Measurements from ENCODE around the gene FCAR. TPM values are rescaled to one million over a fixed set of nuclear protein-coding genes. Genes with fewer than 3 reads are reported as not detected.
"Not testable (repeated sequence)": the region's sequence is repeated elsewhere in the genome, so short reads cannot be mapped to it uniquely, and the experiment has no call there.

Gene FCAR
- total and polyA plus RNA-seq, 4 donors: 0.39 to 2.4 (median 2.2) TPM; not detected in 1

DNA sequence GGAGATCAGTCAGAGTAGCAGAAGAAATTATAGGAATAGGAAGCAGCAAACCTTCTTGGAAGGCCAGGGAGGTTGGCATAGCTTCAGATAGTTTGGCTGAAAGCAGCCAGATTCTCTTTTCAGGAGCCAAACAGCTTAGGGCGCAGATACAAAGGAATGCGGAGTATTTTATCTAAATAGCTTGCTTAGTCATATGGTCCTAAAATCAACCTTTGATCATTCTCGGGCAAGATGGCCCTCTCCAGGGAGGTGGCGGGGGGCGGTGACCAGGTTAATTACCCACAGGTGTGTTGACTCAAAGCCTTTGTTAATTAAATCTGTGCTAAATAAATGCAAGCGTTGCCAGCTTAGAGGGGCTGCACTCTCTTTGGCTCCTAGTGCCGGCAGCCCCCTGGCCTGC lies 19.4 kb downstream of the FCAR start:
- no peak overlapping the region for H3K9ac ChIP-seq (ENCODE audit: low read depth in 1 of 2, low read length in 2 of 2)
- 43% methylated on average over 7 of the region's 7 CpGs for WGBS
- no peaks in the 10 kb centered on the region for H3K27me3 ChIP-seq (ENCODE audit: control insufficient read depth in 4 of 4, insufficient read depth in 4 of 4, low read length in 3 of 4)
- H3K36me3 ChIP-seq (ENCODE audit: control insufficient read depth in 4 of 4, insufficient read depth in 3 of 4, low read depth in 1 of 4, low read length in 3 of 4): no peaks in the 10 kb centered on the region
- no peaks in the 10 kb centered on the region for H3K9me3 ChIP-seq (ENCODE audit: control insufficient read depth in 4 of 4, low read length in 3 of 4)
- TF ChIP-seq SP1 (IDR thresholded peaks at IDR 0.05) (no peak), ZBTB33 (IDR thresholded peaks at IDR 0.05) (no peak), MAX (IDR thresholded peaks at IDR 0.05) (no peak), RXRA (IDR thresholded peaks at IDR 0.05) (no peak), TAF1 (conservative IDR thresholded peaks at IDR 0.05) (no peak), FOXA1 (IDR thresholded peaks at IDR 0.05) (no peak), FOXA2 (IDR thresholded peaks at IDR 0.05) (no peak), NR2F2 (IDR thresholded peaks at IDR 0.05) (no peak)
- no peaks in the 10 kb centered on the region for H3K4me1 ChIP-seq (ENCODE audit: control insufficient read depth in 4 of 4, insufficient read depth in 4 of 4, low read length in 3 of 4)
- no peak overlapping the region for H3K27ac ChIP-seq (ENCODE audit: low read depth in 1 of 2, low read length in 2 of 2)
- no peak overlapping the region for H3K4me3 ChIP-seq (ENCODE audit: low read depth in 1 of 3, low read length in 3 of 3)
- DNase-seq (ENCODE audit: low spot score): no peak

GRCh38 chr19:54894106-54894505 lies 20.1 kb downstream of the FCAR start:
- 86% methylated on average over 16 of the region's 16 CpGs for WGBS
- not testable (repeated sequence) for H3K9ac ChIP-seq (ENCODE audit: low read depth in 1 of 2, low read length in 2 of 2); H3K4me3 ChIP-seq (ENCODE audit: low read depth in 1 of 3, low read length in 3 of 3); H3K36me3 ChIP-seq (ENCODE audit: control insufficient read depth in 4 of 4, insufficient read depth in 3 of 4, low read depth in 1 of 4, low read length in 3 of 4); H3K9me3 ChIP-seq (ENCODE audit: control insufficient read depth in 4 of 4, low read length in 3 of 4); H3K27me3 ChIP-seq (ENCODE audit: control insufficient read depth in 4 of 4, insufficient read depth in 4 of 4, low read length in 3 of 4); H3K27ac ChIP-seq (ENCODE audit: low read depth in 1 of 2, low read length in 2 of 2); H3K4me1 ChIP-seq (ENCODE audit: control insufficient read depth in 4 of 4, insufficient read depth in 4 of 4, low read length in 3 of 4); DNase-seq (ENCODE audit: low spot score)

DNA sequence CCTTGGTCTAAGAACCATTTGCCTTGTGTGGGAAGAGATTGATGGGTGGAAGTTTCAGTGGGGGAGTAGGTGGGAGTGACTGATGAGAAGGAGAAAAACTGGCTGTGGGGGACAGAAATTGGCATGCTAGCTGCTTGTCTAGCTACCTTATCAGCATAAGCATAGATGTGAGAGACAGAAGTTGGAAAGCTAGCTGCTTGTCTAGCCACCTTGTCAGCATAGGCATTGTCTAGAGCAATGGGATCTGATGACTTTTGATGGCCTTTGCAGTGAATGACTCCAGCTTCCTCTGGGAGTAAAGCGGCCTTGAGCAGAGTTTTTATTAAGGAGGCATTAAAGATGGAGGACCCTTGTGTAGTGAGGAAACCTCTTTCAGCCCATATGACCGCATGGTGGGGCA lies 22.0 kb downstream of the FCAR start:
- H3K27me3 ChIP-seq (ENCODE audit: control insufficient read depth in 4 of 4, insufficient read depth in 4 of 4, low read length in 3 of 4): no peaks in the 10 kb centered on the region
- no peak overlapping the region for H3K4me3 ChIP-seq (ENCODE audit: low read depth in 1 of 3, low read length in 3 of 3)
- no peaks in the 10 kb centered on the region for H3K36me3 ChIP-seq (ENCODE audit: control insufficient read depth in 4 of 4, insufficient read depth in 3 of 4, low read depth in 1 of 4, low read length in 3 of 4)
- H3K9ac ChIP-seq (ENCODE audit: low read depth in 1 of 2, low read length in 2 of 2): no peak overlapping the region
- H3K9me3 ChIP-seq (ENCODE audit: control insufficient read depth in 4 of 4, low read length in 3 of 4): no peaks in the 10 kb centered on the region
- no peak overlapping the region for H3K27ac ChIP-seq (ENCODE audit: low read depth in 1 of 2, low read length in 2 of 2)
- TF ChIP-seq ATF3 (IDR thresholded peaks at IDR 0.05): no peak
- TF ChIP-seq CTCF (IDR thresholded peaks at IDR 0.05; ENCODE audit: low read depth, low read length, missing input control): no peak
- no peak for TF ChIP-seq NR2F2 (IDR thresholded peaks at IDR 0.05)
- TF ChIP-seq FOXA1 (IDR thresholded peaks at IDR 0.05): no peak
- no peak for TF ChIP-seq MAX (IDR thresholded peaks at IDR 0.05)
- no peak for TF ChIP-seq HNF4A (conservative IDR thresholded peaks at IDR 0.05)
- TF ChIP-seq, protein P1, sequence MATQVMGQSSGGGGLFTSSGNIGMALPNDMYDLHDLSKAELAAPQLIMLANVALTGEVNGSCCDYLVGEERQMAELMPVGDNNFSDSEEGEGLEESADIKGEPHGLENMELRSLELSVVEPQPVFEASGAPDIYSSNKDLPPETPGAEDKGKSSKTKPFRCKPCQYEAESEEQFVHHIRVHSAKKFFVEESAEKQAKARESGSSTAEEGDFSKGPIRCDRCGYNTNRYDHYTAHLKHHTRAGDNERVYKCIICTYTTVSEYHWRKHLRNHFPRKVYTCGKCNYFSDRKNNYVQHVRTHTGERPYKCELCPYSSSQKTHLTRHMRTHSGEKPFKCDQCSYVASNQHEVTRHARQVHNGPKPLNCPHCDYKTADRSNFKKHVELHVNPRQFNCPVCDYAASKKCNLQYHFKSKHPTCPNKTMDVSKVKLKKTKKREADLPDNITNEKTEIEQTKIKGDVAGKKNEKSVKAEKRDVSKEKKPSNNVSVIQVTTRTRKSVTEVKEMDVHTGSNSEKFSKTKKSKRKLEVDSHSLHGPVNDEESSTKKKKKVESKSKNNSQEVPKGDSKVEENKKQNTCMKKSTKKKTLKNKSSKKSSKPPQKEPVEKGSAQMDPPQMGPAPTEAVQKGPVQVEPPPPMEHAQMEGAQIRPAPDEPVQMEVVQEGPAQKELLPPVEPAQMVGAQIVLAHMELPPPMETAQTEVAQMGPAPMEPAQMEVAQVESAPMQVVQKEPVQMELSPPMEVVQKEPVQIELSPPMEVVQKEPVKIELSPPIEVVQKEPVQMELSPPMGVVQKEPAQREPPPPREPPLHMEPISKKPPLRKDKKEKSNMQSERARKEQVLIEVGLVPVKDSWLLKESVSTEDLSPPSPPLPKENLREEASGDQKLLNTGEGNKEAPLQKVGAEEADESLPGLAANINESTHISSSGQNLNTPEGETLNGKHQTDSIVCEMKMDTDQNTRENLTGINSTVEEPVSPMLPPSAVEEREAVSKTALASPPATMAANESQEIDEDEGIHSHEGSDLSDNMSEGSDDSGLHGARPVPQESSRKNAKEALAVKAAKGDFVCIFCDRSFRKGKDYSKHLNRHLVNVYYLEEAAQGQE (IDR thresholded peaks at IDR 0.05): no peak
- TF ChIP-seq FOXA2 (IDR thresholded peaks at IDR 0.05): no peak
- no peak for TF ChIP-seq ZBTB33 (IDR thresholded peaks at IDR 0.05)
- no peak for TF ChIP-seq EGR1 (IDR thresholded peaks at IDR 0.05; ENCODE audit: low read depth in 2 of 2)
- no peak for TF ChIP-seq YY1 (IDR thresholded peaks at IDR 0.05)
- no peak for TF ChIP-seq RXRA (IDR thresholded peaks at IDR 0.05)
- no peak for TF ChIP-seq JUND (IDR thresholded peaks at IDR 0.05)
- no peak for TF ChIP-seq HNF4G (IDR thresholded peaks at IDR 0.05)
- TF ChIP-seq GABPA (IDR thresholded peaks at IDR 0.05 in 1 of 2, conservative IDR thresholded peaks at IDR 0.05 in 1 of 2): no peak
- DNase-seq (ENCODE audit: low spot score): no peak
- no peaks in the 10 kb centered on the region for H3K4me1 ChIP-seq (ENCODE audit: control insufficient read depth in 4 of 4, insufficient read depth in 4 of 4, low read length in 3 of 4)
- 66% methylated on average over 2 of the region's 2 CpGs for WGBS
